Renal cortical epithelial cell (primary cell): ENCODE measurements around the gene SRMS. TPM values are rescaled to one million over a fixed set of nuclear protein-coding genes. Genes with fewer than 3 reads are reported as not detected.
"Not testable (repeated sequence)": the region's sequence is repeated elsewhere in the genome, so short reads cannot be mapped to it uniquely, and the experiment has no call there.

ENCODE experiments used
- DNase-seq: peaks from one replicate; pipeline ENCODE4 v3.0.0-alpha.2; 2011; ENCODE audit warnings: low read depth
- total RNA-seq: library from RNA; depleted of rRNA; stranded (reverse); fragments of >200 nt; gene quantifications from 2 replicates; pipeline ENCODE4 v1.2.3, GENCODE V29; 2014

Gene SRMS
- total RNA-seq, 1 donor from 2014 or later = not detected

DNA sequence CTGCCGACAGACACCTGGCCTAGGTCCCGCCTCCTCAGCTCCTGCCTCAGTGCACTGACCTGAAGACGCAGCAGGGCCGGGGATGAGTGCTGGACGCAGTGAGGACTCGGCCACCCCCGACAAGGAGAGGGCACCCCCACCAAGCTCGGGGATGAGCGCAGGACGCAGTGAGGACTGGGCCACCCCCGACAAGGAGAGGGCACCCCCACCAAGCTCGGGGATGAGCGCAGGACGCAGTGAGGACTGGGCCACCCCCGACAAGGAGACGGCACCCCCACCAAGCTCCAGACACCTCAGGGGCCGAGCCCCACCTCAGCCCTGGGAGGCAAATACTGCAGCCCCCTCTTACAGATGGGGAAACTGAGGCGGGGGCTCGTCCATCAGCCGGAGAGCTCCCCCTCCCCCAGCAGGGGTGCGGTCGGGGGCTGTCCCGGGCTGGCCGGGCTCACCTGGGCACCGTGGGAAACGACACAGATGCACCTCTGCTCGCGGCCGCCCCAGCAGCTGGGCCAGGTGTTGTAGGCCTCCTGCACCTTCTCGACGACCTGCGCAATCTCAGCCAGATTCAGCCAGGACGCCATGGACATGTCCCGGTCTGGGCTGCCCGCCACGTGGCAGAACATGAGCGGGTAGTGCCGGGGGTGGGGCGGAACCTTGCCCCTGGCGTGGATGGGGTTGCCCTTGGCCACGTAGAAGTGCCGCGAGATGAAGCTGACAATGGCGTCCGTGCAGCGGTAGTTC is 19.0 kb upstream of the SRMS start:
- DNase-seq = no peak

DNA sequence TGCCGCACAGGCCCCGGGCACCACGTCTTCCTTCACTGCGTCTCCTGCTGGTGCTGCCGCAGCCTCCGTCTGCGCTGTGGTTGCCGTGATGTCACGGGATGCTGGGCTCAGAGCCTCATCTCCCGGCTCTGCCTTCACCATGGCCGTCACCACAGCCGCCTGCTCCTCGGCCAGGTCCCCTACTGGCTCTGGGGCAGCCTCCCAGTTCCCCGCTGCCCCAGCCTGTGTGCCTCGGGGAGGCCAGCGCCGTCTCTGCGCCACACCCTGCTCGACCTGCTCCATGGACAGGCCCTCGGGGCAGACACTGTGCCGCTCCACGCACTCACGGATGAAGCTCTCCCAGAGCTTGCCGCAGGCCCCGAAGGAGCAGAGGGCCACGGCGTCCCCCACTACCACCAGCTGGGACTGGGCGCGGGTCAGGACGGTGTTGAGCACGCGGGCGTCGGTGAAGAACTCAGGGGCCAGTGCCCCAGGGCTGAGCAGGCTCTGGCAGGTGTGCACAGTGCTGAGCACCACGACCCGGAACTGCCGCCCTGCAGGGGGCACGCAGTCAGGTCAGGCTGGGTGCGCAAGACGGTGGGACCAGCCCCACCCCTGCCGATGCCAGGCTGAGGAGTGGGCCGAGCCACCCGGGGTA is 18.3 kb upstream of the SRMS start:
- no peak for DNase-seq

DNA sequence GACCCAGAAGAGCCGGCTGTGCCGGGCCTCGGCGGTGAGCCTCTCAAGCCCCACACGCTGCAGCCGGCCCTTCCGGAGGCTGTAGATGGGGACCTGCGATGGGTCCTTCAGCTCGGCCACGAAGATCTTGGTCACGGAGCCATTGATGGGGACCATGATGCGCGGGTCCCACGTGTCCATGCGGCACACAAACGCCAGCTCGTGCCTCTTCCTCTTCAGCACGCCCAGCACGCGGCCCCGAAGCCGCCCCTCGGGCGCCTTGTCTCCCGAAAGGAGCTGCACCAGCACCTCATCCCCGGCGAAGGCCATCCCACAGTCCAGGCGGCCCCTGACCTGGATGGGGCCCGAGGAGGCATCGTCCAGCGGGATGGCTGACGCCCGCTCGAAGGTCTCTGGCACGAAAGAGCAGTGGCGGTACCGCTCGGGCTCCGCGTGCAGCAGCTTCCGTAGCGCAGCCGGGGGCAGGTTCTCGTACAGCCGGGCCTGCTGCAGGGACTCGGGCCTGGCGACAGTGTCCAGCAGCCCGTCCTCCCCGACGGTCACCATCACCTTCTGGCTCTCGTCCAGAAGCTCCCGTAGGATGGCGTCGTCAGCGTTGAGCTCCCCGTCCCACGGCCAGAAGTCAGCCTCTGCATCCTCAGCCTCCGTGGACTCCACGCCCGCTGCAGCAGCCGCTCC is 17.6 kb upstream of the SRMS start:
- DNase-seq = no peak

DNA sequence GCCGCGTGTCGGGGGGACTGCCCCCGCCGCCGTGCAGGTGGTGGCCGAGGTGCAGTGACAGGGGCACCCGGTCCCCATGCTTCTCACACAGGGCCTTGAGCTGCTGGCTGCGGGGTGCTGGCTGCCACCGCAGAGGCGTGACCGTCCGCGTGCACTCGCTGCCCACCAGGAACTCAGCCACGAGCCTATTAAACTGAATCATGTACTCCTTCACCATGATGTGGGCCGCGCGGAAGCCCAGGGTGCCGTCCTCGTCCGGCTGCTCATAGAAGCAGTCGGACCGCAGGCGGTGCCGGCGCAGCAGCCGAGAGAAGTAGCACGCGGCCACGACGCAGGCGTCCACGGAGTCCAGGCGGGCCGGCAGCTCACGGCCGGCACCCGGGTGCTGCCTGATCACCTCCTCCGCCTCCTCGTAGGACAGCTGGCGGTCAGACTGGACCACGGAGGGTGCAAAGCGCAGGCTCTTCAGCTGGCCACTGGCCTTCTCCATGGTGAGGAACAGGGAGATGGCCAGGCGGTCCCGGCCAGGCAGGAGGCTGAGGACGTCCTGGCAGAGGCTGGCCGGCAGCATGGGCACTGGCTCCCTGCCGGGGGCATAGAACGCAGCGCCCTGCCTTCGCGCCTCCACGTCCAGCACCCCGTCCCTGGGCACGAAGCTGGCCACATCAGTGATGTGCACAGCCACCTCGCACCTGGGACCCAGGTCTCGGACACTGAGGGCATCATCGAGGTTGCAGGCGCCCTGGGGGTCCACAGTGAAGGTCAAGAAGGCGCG is 16.7 kb upstream of the SRMS start:
- DNase-seq = no peak

DNA sequence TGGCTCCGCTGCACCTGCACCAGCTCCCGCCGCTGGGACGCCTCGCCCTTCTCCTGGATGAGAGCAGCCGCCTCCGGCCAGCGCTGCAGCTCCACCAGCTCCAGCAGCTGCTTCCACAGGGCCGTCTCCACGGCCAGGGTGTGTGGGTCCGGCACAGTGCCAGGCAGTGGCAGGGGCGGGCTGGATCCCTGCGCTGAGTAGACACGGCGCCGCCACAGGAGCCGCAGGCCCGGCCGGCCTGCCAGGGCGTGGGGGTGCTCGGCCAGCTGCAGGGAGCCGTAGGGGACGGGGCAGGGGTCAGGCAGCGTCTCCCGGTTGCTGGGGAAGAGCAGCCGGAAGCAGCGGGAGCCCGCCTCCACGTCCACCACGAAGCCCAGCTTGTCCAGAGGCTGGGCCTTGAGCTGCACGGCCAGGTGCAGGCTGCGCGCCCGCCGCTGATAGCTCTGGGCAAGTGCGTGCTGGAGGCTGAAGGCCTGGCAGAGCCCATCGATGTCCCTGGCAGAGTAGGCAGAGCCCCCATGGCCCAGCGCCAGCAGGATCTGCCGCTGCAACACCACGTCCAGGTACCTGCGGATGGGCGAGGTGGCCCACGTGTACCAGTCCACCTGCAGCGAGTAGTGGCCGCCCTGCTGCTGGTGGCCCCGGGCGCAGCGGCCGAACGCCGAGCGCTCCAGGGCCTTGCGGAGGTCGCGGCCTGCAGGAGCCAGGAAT is 15.8 kb upstream of the SRMS start:
- no peak for DNase-seq

DNA sequence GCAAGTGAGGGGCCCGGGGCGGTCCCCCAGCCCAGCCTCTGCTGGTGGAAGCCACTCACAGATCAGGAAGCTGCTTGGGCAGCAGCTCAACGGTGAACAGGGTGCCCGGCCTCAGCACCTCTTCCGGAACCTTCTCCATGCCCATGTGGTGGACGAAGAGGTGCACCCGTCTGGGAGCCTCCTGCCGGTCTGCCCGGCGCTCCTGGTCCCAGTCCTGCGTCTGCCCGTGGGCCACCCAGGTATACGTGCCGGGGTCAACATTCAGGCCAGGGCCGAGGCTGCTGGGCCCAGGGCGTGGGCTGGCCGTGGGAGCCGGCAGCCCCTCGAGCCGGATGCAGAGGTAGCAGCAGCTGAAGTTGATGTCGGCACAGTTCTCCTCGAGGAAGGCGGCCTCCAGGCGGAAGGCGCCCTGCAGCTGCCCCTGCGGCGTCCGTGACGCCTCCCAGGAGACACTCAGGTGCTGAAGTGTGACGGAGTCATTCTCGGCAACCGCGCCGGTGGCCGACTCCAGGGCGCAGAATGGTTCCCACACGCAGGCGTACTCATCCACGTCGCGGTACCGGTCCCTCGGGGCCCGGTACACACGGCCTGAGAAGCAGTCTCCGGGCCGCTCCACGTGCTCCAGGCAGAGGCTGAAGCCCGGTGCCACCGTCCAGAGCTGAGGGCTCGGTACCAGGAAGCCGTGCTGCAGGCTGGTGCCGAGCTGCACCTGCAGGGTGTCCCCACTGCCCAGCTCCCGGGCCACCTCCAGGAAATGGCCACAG is 15.1 kb upstream of the SRMS start:
- no peak for DNase-seq

DNA sequence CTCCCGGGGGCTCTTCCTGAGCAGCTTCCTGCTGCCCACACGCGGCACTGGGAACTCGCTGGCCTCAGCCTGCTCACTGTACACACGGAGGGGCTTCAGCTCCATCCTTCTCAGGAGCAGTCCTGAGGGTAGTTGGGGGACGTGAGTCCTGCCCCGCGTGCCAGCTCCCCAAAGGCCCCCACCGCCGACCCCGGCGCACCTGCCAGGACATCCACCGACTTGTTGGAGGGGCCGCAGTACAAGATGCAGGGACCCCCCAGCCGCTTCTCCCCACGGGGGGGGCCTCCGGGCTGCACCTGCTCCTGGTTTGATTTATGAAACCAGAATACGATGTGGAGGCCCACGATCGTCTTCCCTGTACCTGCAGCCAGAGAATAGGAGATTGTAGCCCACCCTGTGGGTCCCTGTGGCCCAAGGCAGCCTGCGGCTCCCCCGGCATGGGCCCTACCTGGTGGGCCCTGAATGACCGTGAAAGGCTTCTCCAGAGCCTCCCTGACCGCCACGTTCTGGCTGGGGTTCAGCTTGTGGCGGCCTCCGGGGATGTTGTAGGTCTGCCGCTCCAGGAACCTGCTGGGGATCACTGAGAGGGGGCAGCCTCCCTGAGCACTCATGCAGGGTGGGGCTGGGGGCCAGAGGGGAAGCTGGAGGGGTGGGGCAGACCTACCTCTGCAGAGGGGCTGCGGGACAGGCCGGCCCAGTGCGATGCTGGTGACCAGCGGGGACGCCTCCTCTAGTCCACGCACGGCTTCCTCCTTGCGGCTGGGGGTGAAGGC is 14.3 kb upstream of the SRMS start:
- no peak for DNase-seq

DNA sequence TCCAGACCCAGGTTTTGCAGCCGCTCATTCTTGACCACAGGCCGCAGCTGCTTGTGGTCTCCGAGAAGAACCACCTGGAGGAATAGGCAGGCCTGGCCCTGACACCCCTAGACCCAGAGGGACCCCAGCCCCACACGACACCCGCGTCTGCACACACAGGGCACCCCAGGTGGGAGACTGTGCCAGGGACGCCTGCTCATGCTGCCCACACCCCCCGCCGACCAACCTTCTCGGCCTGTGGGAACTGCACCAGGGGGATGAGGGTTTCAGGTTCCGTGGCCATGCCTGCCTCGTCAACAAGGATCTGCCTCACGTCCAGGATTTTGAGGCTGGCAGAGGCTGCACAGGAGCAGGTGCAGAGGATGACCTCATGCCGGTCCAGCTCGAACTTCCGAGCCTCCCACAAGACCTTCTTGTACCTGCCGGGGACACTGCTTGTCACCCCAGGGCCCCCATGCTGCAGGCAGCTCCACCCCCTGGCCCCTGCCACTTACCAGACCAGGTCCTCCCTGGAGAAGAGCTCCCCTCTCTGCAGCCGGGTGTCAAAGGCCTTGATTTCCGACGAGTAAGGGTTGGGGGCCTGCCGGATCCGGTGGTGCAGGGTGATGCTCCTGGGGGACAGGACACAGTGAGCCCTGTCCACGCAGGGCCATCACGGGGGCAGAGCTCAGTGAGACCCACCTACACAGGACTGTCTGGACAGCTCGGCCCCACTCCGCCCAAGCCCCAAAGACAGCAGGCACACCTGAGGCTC is 13.5 kb upstream of the SRMS start:
- DNase-seq = no peak

DNA sequence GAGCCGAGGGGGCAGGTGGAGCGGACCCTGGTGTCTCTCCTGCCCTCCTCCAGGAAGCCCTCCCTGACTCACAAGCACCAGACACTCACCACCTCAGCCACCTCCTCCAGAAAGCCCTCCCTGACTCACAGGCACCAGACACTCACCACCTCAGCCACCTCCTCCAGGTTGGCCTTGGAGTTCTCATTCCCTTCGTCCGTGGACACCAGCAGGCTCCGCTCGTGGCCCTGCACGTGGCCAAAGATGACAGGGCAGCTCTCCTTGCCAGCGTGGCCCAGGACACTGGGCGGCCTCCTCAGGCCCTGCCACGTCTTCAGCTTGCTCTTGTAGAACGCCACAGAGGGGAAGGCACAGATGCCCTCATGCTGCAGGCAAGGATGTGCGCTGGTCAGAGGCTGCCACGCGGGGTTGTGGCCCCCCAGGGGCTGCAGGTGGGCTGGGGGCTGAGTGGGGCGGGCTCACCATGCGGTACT is 12.8 kb upstream of the SRMS start:
- no peak for DNase-seq

DNA sequence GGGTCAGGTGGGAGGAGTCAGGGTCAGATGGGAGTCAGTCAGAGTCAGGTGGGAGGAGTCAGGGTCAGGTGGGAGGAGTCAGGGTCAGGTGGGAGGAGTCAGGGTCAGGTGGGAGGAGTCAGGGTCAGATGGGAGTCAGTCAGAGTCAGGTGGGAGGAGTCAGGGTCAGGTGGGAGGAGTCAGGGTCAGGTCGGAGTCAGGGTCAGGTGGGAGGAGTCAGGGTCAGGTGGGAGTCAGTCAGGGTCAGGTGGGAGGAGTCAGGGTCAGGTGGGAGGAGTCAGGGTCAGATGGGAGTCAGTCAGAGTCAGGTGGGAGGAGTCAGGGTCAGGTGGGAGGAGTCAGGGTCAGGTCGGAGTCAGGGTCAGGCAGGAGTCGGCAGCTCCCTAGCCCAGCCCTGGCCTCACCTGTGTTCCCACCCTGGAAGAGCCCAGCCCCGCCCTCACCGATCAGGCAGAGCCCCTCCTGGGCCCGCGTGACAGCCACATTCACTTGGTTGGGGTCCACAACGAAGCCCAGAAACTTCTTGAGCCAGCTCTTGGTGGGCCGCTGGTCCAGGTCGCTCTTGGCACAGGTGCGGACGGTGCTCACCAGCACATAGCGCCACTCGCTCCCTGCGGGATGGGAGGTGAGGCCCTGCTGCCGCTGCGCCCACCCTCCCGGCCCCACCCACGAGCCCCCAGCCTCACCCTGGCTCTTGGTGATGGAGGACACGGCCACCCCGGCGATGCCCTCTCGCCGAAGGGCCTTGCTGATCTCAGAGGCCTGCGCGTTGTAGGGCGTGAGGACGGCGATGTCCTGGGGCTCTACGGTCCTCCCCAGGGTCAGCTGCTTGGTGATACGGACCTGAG is 12.2 kb upstream of the SRMS start:
- not testable (repeated sequence) for DNase-seq

DNA sequence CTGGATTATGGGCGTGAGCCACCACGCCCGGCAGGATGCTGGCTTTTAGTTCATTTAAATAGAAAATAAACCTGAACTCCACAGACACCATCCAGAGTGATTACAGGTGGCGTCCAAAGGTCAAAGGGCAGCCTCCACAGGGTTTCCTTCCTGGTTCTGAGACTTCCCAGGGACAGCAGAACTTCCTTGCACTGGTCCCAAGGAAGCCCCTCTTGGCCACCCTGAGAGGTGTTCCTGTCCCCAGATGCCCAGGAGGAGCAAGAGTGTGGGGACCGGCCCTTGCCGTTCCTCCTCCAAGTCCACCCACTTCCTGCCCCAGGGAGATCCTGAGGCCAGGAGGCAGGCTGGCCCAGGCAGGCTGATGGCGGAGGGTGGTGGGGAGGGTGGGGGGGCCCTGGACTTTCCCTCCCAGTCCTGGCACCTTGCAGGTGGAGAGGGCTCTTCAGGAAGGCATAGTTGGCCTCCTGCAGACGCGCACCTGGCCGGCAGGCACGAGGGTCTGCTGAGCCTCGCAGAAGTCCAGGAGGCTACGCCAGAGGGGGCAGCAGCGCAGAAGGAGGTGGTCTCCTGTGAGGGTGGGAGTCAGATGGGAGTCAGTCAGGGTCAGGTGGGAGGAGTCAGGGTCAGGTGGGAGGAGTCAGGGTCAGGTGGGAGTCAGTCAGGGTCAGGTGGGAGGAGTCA is 11.4 kb upstream of the SRMS start:
- no peak for DNase-seq

DNA sequence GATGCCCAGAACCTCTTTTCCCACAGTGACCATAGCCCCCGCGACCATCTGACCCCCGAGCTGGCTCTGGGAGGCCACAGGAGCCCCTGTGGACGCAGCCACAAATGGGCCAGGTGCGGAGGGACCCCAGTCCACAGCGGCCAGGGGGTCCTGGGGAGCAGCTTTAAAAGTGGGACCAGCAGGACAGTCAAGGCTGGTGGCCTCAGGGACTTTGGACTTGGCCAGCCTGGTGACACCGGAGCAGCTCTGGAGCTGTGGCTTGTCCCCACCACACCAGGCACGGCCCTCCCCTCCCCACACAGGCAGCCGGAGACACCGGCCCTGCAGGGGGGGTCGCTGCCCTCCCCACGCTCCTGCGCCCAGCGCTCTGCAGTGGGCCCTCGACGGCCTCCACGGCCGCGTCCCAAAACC is 9.9 kb upstream of the SRMS start:
- DNase-seq = no peak

DNA sequence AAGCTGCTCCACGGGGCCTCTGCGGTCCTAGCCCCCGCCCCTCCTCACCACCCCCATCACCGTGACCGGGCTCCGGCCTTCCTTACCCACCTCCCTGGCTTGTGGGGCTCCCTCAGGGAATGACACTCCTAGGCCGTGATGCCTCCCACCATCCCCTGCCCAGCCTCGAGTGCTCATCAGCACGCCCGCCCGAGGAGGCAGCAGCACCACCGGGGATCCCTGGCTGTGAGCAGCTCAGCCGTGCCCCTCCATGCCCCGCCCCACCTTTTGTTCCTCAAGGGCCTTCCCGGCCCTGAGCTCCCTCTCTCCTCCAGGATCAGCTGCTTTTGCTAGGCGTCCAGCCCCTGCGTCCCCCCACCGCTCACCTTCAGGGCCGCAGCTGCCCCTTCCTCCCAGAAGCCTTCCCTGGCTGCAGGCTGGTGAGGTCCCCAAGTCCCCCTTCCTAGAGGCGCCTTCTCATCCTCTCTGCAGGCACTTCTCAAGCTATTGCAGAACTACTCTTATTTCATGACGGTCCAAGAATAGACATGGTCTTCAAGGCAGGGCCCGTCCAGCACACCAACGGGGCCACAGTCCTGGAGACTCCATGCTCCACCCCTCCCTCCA is 9.4 kb upstream of the SRMS start:
- no peak for DNase-seq

DNA sequence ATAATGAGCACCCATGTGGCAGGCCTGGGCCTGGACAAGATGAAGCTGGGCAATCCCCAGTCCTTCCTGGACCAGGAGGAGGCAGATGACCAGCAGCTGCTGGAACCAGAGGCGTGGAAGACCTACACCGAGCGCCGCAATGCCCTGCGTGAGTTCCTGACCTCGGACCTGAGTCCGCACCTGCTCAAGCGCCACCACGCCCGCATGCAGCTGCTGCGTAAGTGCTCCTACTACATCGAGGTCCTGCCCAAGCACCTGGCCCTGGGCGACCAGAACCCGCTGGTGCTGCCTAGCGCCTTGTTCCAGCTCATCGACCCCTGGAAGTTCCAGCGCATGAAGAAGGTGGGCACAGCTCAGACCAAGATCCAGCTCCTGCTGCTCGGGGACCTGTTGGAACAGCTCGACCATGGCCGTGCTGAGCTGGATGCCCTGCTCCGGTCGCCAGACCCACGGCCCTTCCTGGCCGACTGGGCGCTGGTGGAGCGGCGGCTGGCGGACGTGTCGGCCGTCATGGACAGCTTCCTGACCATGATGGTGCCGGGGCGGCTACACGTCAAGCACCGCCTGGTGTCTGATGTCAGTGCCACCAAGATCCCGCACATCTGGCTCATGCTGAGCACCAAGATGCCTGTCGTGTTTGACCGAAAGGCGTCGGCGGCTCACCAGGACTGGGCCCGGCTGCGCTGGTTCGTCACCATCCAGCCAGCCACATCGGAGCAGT is 8.3 kb upstream of the SRMS start:
- no peak for DNase-seq

DNA sequence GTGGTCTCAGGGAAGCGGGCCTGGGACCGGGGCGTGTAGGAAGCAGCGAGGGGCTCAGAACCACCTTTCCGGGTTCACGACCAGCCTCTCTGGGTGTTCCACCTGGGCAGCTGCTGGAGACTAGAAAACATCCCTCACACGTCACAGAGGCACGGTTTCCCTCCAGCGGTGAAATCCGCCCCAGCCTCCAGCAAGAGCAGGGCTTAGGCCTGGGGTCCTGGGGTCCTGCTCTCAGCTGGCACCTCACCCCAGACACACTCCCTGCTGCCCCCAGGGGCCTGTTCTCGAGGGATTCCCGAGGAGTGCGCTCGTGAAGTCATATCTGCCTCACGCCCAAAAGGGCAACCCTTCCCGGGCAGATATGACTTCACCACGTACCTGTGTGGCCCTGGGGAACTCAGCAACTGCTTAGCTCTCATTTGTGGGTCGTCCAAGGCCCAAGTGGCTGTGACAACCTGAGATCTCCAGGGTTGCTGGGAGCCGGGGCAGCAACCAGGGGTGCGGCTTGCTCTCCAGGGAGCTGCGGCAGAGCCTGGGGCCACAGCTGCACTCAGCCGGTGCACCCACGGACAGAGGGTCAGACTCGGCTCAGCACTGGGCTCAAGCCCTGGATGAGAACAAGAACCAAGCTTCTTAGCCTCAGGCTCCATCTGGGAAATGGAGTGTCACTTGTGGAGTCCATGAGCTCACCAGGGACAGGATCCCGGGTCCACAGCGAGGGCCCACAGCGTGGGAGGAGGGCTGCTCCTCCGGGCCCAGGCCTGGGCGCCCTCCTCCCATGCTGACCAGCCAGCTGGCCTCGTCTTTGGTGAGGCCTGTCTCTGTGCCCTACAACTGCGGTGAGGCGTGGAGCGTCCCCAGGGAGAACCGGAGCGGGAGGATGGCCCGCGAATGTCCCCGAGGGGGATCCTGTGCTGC is 7.1 kb upstream of the SRMS start:
- DNase-seq = no peak

DNA sequence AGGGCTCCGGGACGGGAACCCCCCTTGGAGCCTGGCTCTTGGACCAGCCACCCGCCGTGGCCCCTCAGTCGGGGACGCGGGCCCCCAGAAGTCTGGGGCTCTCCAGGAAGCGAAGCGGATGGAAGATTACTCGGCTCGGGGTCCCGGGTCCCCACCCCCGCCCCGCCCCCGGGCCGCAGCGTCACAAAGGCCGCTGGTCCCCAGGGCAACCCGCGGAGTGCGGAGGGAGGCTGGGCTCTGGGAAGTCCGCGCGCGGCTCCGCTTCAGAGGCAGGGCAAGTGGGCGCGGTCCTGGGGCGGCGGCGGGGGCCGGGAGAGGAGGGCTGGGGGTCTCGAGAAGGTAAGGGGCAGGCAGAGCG is 6.4 kb upstream of the SRMS start, which contains the start of gene FNDC11:
FNDC11 (plus strand) TSS at position 227 of the 358 bp plus-strand sequence. CDS start 1,505 bp downstream, outside the sequence.
- DNase-seq = no peak
